Measurements from ENCODE around the gene RPS24. TPM values are rescaled to one million over a fixed set of nuclear protein-coding genes. Genes with fewer than 3 reads are reported as not detected.
A peak's percentile ranks its signal among the peaks of the same experiment; 100 is the strongest.

RPS24 gene
- total and polyA plus RNA-seq, 8 donors, result 599 to 3,548 (median 970) TPM

DNA sequence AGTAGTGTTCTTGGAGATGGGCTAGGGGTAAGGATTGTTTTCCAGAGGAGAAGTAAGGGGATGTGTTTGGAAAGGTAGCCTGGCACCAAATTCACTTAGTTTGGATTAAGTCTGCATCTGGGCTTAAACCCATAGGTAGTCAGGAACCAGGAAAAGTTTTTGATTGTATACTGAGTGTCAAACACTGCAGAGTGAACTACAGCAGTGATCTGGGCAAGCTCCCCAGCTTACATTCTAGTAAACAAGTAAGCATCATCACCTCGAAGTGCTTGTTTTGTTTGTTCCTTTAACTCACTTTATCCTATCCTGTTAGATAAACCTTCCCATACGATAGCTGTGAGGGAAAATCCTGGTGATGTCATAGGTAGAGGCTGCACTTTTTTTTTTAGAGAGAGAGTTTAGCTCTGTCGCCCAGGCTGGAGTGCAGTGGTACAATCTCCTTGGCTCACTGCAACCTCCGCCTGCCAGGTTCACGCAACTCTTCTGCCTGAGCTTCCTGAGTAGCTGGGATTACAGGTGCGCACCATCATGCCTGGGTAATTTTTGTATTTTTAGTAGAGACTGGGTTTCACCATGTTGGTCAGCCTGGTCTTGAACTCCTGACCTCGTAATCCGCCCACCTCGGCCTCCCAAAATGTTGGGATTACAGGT lies 2.4 kb downstream of the RPS24 start:
- Histone ChIP-seq H3K4me1 (peaks cover 15 to 41% (median 22%) of the 10 kb centered on the region in 3 donors), H3K27ac (no peak overlapping the region)
- no peak for FAIRE-seq

DNA sequence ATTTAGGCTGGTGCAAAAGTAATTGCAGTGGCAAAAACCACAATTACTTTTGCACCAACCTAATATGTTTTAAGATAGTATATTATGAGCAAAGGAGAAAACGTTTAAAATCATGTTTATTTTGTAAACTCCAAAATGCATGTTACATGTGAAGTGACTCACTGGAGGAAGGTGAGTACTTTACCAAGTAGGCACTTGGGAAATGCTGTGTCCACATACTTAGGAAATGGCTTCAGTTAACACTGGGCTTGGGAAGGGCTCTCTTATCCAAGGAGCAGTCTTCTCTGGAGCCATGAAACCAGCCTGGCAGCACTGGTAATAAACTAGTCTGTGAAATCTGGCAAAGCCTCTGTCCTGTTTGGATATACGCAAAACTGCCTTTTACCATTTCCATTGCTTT lies 4.4 kb downstream of the RPS24 start:
- intact Hi-C loops (cut with DNase I), result no loop called here
- TF ChIP-seq, protein P1, sequence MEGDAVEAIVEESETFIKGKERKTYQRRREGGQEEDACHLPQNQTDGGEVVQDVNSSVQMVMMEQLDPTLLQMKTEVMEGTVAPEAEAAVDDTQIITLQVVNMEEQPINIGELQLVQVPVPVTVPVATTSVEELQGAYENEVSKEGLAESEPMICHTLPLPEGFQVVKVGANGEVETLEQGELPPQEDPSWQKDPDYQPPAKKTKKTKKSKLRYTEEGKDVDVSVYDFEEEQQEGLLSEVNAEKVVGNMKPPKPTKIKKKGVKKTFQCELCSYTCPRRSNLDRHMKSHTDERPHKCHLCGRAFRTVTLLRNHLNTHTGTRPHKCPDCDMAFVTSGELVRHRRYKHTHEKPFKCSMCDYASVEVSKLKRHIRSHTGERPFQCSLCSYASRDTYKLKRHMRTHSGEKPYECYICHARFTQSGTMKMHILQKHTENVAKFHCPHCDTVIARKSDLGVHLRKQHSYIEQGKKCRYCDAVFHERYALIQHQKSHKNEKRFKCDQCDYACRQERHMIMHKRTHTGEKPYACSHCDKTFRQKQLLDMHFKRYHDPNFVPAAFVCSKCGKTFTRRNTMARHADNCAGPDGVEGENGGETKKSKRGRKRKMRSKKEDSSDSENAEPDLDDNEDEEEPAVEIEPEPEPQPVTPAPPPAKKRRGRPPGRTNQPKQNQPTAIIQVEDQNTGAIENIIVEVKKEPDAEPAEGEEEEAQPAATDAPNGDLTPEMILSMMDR (IDR thresholded peaks at IDR 0.05), result no peak
- FAIRE-seq (no peak), DNase-seq (no peak), ATAC-seq (no peak)
- Histone ChIP-seq H3K27ac (no peak overlapping the region), H3K4me3 (no peak overlapping the region), H3K36me3 (peaks cover 12 to 61% (median 26%) of the 10 kb centered on the region in 3 donors), H3K27me3 (no peaks in the 10 kb centered on the region), H3K9me3 (no peaks in the 10 kb centered on the region), H3K4me1 (peaks cover 15 to 41% (median 22%) of the 10 kb centered on the region in 3 donors)
- 49 to 60% methylated on average over 2 of the region's 2 CpGs for WGBS, 2 donors

More for the DNA sequence above, 2.4 kb downstream of the RPS24 start:
- Histone ChIP-seq H3K9me3 (no peaks in the 10 kb centered on the region), H3K4me3 (peak overlapping the region in 1 of 4 donors; percentile 80), H3K27me3 (no peaks in the 10 kb centered on the region), H3K36me3 (peaks cover 12 to 57% (median 19%) of the 10 kb centered on the region in 3 donors)
- DNase-seq, result no peak
- ATAC-seq, result no peak
- intact Hi-C loops (cut with DNase I), result no loop called here
- 65 to 76% methylated on average over 9 of the region's 9 CpGs for WGBS, 2 donors
- TF ChIP-seq, protein P1 (IDR thresholded peaks at IDR 0.05), result no peak

DNA sequence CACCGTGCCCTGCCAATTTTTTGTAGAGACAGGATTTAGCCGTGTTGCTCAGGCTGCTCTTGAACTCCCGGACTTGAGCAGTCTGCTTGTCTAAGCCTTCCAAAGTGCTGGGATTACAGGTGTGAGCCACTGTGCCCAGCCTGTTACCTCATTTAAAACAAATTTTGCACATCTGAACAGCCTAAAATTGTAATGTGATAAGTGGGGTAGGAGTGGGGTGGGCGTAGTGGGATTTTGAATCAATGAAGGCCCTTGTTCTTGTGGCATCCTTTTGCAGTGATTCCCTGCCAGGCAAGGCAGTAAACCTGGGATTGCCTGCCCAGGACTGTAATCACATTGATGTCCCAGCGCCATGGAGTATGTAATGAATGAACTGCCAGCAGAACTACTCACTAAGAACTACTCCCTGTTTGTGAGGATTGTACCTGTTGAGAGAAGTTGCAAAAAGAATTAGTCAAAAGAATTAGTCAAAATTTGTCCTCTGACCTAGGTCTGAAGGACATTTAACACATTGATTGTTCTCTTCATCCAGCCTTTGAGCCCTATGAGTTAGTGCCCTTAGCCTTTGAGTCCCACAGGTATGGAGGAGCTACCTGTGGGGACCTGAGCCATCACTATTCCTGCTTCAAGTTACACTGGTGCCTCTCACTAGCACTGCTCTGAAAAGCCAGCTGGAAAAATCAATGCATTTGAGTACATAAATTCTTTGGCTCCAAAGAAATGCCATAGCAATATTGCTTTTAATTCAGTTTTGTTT lies 5.3 kb downstream of the RPS24 start:
- TF ChIP-seq, protein P1 (IDR thresholded peaks at IDR 0.05), result no peak
- FAIRE-seq (no peak), ATAC-seq (no peak), DNase-seq (no peak)
- Histone ChIP-seq H3K9me3 (no peaks in the 10 kb centered on the region), H3K27me3 (no peaks in the 10 kb centered on the region), H3K36me3 (peaks cover 12 to 61% (median 26%) of the 10 kb centered on the region in 3 donors), H3K4me3 (no peak overlapping the region), H3K27ac (no peak overlapping the region), H3K4me1 (peaks cover 15 to 41% (median 22%) of the 10 kb centered on the region in 3 donors)
- 75 to 82% methylated on average over 5 of the region's 5 CpGs for WGBS, 2 donors
- intact Hi-C loops (cut with DNase I), result no loop called here

DNA sequence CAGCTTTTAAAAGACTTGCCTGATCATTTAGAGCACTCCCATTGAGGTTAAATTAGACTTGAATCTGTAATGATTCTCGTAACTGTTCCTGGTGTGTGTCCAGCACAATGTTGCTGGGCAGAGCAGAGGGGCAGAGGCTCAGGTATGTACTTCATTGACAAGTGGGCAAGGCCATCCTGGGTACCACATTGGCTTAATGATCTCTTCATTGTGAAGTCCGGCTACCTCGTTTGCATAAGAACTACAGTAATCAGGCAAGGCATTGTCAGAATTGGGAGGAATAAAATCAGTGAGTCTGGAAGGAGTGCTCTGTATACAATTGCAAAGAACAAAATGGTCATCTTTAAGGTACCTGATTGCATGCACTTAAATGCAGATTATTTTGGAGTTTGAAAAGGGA lies 6.1 kb downstream of the RPS24 start:
- no peak overlapping the region for H3K27ac ChIP-seq
- no peaks in the 10 kb centered on the region for H3K27me3 ChIP-seq
- intact Hi-C loops (cut with DNase I), result loop anchor here in 1 of 3 donors (10.0 kb wide), 1 partner anchor 615 kb away; no protein-coding TSS in a partner anchor
- DNase-seq (no peak), ATAC-seq (no peak), FAIRE-seq (no peak)
- TF ChIP-seq, protein P1 (IDR thresholded peaks at IDR 0.05), result no peak
- peaks cover 15 to 37% (median 22%) of the 10 kb centered on the region in 3 donors for H3K4me1 ChIP-seq
- WGBS, 2 donors, result 74 to 77% methylated on average over 3 of the region's 3 CpGs
- H3K36me3 ChIP-seq, result peaks cover 12 to 61% (median 26%) of the 10 kb centered on the region in 3 donors
- H3K9me3 ChIP-seq, result no peaks in the 10 kb centered on the region
- no peak overlapping the region for H3K4me3 ChIP-seq

All from pancreas (tissue), 10 donors.